NCI-H2171 (cell line): ENCODE results near the gene SMU1.
"Not testable (repeated sequence)": the region's sequence is repeated elsewhere in the genome, so short reads cannot be mapped to it uniquely, and the experiment has no call there.

Source experiments
- DNase-seq: peaks from one replicate; lab custom pipeline; 2025; lab: John Stamatoyannopoulos, UW

Gene SMU1

DNA sequence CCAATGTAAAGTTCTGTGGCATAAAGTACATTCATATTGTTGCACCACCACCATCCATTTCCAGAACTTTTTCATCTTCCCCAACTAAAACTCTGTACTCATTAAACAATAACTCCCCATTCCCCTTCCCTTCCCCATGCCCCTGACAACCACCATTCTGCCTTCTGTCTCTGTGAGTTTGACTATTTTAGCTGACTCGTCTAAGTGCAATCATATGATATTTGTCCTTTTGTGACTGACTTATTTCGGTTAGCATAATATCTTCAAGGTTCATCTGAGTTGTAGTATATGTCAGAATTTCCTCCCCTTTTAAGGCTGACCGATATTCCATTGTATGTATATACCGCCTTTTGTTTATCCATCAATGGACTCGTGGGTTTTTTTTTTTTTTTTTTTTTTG, 29.0 kb upstream of the SMU1 start:
- no peak for DNase-seq

DNA sequence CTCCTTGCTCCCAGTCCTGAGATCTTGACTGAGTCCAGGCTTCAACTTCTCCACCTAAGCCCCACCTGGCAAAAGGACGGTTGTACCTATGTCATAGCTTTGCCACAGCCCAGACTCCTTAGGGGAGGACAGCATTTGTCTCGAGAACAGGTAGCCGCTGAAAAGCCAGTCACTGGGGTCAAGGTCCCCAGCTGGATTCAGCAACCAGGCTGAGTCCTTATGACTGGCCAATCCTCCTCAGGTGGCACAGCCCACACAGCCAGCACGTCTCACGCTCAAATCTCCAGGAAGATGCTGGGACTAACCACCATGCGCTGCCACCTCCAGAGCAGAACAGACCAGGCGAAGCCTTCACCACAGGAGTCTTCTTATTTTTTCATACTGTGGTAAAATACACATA, 27.9 kb upstream of the SMU1 start:
- DNase-seq, result no peak

DNA sequence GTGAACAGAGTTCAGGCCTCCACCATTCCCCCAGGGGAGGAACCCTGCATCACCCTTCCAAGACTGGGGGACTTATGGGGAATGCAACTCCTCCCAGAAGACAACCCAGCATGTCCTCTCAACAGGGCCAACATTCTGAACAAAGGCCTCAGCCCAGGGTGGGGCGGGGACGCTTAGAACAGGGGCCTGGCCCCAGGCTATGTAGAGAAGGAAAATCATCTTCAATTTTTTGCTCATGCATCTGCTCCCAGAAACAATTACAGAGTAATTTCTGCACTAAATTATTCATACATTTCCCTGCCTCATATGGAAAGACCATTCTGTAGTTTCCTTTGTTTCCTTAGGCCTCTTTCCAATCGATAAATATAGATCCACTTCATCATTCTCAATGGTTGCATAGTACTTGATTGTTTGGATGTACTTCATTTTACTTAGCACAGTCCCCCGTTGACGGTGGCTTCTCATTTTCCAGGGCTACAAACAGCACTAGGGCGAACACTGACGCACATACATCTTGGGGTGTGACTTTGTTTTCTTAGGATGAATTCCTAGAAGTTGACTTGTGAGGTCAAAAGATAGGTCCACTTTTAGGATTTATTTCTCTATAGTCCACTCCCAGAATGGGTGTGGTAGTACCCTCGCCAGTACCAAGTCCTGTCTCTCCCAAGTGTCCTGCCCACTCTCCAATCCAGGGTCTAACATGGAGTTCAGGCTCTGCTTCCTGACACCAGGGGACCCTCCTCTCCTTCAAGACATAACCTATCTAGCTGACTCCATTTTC, 27.2 kb upstream of the SMU1 start:
- no peak for DNase-seq

DNA sequence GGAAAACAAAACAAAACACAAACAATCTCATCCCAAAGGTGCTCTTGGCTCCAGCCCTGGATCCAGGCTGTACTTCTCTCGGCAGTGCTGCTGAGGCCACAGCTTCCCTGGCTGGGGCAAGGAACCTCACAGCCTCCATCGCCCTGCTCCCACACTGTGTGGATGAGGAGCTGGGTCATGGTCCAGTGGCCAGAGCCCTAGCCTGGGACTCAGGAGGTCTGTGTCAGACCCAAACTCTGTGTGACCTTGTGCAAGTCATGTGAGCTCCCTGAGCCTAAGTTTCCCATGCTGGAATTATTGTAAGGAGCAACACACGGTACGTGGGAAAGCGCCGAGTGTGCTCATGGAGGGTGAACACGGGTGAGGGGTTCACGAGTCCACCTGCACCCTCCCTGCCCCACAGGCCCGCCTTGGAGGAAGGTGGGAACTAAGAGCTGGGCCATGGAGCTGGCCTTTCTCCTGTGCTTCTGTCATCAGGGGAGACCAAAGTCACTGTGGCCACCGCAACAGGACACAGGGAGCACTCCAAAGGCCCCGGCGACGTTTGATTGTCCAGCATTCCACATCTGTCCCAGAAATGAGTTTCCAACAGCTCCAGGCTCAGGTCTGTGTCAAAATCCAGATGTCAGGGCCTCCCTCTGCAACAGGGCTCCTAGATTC, 26.2 kb upstream of the SMU1 start:
- DNase-seq, result no peak

DNA sequence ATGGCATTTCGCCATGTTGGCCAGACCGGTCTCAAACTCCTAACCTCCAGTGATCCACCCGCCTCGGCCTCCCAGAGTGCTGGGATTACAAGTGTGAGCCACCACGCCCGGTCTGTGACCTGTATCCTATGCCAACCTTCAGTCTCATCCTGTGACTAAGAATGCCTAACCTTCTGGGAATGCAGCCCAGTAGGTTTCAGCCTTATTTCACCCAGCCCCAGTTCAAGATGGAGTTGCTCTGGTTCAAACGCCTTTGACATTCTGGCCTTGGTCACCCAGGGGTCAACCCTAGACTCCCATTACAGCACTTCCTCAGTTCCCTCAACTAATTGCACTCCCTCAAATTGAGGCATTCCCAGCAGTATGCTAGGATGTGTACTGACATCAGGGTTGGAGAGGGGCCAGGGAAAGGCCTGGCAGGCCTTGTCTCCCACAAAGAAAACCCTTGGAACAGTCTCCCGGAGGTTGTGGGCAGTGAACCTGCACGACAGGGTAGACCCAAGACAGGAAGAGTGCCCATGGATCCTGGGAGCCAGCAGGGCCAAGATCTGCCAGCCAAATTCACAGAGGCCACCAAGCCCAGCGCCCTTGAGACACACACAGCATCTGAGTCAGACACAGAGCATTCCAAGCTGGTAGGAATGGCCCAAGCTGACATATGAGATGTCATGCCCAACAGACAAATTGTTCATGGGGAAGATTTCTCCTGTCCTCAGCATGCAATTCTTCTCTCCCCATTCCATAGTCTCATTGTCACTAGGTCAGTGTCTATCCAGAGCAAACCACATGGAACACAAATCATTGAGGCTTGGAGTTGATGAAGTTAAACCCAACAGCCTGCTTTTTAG, 24.9 kb upstream of the SMU1 start:
- no peak for DNase-seq

DNA sequence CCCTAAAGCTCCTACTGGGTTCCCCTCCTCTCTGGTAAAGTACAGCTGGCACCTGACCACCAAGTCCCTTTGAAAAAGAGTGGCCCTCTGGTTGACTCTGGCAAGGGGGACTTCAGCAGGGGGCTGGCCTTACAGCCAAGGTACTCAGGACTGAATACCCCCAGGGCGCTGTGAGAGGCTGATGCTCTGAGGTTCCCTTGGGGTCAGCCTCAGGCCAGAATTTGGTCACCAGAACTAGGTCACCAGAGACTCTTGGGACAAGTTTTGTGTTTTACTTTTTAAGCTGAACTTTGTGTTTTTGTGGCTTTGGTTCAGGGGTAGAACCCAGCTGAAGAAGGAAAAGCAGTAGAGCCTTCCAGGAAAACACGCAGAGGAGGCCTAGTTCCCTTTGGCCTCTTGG, 23.3 kb upstream of the SMU1 start:
- no peak for DNase-seq

DNA sequence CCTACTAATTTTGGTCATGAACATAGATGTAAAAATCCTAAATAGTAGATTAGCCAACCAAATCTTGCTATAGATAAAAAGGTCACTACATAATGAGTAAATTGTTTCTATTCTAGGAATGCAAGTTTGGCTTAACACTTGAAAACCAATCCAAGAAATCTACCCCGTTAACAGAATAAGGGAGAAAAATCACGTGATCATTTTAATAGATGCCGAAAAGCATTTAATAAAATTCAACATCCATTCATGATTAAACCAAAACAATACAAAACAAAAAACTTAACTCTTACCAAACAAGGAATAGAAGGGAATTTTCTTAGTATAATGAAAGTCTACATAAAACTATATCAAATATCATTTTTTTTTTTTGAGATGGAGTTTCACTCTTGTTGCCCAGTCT, 20.7 kb upstream of the SMU1 start:
- DNase-seq, result no peak

DNA sequence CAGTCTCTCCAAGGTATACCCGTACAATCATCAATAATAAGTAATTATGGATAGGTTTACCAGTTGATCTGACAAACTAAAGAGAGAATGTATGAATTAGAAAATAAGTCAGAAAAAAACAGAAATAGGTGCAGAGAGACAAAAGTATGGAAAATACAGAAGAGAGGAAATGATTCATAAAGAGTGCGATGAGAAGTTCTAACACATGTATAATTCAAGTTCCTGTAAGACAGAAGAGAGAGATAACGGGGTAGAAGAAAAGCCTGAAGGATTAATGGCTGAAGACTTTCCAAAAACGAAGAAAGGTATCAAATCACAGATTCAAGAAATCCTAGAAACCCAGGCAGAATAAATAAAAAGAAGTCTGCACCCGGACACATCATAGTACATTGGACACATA, 16.2 kb upstream of the SMU1 start:
- DNase-seq, result no peak

DNA sequence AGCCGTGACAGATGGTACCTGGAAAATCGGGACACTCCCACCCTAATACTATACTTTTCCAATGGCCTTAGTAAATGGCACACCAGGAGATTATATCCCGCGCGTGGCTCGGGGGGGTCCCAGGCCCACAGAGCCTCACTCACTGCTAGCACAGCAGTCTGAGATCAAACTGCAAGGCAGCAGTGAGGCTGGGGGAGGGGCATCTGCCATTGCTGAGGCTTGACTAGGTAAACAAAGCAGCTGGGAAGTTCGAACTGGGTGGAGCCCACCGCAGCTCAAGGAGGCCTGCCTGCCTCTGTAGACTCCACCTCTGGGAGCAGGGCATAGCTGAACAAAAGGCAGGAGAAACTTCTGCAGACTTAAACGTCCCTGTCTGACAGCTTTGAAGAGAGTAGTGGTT, 9.2 kb upstream of the SMU1 start:
- not testable (repeated sequence) for DNase-seq

DNA sequence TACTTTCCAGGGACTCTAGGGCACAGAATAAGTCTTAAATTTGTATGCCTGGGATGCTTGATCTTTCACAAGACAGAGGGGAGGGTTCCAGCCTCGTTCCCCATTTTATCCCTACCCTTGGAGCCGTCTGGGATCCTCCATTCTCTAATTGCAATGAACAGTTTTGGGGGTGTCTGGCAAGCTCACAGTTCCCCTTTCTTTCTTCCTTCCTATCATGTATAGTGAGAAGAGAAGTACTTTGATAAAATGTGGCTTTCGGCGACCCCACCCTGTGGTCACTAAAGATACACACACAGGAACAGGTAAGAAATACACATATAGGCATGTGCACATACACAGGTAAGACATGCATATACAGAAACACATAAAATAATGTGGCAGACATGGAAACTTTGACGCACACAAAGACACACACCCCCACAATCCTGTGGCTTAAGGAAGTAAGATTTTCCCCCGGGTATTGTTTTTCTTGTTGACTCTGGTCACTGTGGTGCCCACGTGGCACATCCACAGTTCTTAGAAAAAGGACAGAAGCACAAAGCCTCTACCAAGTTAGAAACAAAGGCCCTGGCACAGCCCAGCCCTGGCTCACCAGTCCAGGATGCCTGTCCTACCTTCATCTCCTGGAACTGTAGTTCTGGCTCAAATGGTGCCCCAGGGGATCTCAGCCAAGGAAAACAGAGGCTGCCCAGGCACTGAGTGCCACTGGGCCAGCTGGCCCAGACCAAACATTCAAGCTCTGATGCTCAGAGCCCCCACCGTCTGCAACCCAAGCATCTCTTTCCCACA, 6.3 kb upstream of the SMU1 start:
- DNase-seq, result no peak

DNA sequence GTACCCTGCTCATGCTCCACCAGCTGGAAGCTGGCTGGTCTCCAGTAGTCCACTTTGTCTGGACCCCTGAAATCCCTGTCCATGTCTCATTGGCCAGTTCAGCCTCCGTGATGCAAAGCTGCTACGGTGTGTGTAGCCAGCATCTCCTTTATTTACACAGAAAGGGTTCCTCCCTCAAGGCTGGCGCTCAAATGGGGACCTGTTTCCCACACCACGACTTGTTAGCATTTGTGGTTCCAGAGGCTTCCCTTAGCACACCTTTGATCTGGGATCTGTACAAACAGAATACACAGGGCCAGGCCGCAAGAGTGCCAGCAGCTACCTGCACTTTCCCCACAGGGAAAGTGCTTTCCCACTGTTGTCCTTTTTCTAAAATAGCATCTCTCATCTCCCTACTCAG, 5.7 kb upstream of the SMU1 start:
- DNase-seq, result no peak

DNA sequence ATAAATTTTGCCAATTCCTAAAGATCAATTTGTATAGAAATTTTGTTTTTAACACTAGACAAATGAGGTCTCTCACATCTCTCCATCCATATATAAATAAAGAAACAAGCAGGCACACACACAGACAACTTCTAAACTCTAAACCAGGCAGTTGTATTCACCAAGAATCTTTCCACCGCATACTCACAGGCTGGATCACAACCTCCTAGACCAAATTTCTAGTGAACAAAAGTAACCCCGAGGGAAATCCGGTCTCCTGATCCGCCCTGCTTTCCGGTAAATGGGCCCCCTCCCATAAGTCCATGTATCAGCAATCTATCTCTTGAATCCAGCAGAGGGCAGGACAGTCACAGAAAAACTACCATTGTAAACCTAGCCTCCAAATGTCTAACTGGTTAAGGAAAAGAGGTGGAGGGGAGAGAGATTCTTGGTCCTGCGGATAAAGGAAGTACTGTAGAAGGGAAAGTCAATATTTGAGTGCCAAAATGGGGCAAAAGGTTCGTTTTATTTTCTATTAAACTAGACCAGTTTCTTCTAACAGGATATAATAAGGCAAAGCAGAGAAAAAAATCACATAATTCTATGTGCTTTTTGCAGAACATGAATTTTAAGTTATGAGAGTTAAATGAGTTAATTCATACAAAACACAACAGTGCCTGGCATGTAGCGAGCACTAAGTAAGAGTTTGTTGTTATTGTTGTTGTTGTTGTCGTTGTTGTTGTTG, 4.8 kb upstream of the SMU1 start:
- peak; percentile 36 for DNase-seq

DNA sequence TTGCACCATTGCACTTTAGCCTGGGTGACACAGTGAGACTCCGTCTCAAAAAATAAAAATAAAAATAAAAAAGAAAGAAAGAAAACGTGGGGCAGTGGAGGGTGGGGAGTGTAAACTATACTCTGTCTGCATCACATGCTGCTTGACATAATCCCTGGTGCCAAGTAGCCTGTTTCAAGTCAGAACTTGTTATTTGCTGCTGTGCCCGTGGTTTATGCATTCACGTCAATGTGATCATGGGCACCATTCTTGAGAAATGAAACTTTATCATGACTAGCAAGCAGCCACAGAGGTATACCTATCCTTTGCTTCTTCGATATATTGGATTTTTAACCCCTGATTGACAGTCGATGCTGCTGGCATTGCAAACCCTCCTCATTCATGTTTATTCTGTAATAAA, 4.1 kb upstream of the SMU1 start:
- DNase-seq, result no peak

DNA sequence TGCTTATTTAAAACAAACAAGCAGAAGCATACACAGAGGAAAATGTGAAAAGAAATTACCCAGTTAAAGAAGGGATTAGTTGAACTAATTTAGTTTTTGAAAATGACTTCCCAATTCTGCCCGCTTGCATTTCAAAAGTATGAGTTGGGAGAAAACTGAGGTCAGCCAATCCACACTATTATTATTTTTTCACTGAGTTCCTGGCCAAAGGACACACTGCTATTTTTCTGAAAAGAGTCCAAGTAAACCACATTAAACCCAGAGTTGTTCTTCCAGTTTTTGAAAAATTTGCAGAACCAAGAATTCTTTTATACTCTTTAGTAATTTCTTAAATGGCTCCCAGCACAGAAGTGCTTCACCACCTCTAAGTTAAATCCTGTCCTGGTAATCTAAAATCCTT, 7.5 kb downstream of the SMU1 start:
- DNase-seq, result no peak

DNA sequence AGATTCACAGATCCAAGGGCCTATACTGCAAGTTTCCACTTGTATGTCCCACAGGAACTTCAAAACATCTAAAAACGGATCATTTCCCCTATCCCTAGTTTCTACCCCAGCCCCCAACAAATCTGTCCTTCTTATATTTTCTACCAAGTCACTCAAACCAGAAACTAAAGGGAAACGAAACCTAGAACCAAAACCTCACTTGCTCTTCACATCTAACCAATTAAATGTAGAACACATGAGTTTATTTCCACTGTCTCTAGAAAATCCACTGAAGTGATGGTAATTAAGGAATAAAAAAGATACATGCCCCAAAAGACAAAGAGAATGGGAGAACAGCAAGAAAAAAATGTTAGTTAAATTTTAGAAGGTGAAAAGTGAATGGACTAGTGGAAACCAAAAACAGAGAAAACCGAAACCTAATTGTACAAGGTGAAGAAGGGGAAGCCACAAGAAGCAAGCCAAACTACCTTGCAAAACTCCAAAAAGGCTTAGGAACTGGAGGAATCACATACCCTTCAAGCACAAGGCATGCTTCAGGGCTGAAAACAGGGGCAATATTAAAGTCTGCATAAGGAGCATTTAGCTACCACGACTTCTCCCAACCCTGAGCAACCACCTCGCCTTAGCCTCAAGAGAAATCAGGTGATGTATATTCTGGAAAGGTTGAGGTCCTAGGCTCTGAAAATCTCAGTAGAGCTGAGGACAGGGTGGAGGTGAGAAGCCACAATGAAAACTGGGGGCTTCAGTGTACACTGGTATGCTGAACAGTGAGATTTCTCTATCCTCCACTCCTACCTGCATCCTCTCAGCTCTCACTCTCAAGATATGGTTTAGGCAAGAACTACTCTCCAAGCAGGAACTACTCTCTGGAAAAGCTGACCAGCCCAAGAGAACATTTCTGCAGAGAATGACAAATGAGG, 11.1 kb downstream of the SMU1 start:
- DNase-seq, result no peak

DNA sequence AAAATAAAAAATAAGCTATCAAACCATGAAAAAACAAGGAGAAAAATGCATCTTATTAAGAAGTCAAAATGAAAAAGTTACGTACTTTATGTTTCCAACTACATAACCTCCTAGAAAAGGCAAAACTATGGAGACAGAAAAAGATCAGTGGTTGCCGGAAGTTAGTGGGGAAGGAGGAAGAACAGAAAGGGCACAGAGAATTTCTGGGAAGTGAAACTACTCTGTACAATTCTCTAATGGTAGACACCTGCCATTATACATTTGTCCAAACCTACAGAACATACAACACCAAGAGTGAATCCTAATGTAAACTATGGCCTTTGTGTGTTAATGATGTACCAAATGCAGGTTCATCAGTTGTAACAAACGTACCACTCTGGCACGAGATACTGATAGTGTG, 25.3 kb downstream of the SMU1 start:
- DNase-seq, result no peak

DNA sequence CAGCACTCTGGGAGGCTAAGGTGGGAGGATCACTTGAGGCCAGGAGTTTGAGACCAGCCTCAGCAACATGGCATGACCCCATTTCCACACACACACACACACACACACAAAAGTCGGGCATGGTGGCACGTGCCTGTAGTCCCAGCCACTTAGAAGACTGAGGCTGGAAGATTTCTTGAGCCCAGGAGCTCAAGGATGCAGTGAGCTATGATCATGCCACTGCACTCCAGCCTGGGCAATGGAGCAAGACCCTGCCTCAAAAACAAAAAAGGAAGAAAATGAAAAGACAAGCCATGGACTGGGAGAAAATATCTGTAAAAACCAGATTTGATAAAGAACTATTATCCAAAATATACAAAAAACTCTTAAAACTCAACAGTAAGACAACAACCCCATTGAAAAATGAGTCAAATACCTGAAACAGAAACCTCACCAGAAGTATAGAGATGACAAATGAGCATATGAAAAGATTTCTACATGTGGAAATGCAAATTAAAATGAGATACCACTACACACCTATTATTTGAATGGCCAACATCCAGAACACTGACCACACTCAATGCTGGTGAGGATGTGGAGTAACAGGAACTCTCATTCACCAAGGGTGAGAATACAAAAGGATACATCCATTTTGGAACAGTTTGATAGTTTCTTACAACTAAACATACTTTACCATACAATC, 26.7 kb downstream of the SMU1 start:
- no peak for DNase-seq

DNA sequence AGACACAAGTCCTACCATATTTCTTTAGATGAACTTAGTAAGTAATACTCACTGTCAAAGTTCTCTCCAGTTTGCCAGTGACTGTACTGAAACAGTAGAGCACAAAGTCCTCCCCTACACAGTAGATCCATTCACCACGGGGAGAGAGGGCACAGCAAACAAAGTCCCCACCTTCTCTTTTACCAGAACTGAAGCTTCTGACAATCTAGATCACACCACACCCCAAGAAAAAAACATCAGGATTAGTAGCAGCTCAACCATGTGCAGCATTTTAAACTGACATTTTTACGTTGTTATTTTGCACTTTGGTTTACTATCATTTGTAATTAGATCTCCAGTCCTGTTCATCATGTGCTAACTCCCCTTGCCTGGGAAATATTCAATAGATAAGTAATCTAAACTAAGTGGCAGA, 28.4 kb downstream of the SMU1 start:
- no peak for DNase-seq

DNA sequence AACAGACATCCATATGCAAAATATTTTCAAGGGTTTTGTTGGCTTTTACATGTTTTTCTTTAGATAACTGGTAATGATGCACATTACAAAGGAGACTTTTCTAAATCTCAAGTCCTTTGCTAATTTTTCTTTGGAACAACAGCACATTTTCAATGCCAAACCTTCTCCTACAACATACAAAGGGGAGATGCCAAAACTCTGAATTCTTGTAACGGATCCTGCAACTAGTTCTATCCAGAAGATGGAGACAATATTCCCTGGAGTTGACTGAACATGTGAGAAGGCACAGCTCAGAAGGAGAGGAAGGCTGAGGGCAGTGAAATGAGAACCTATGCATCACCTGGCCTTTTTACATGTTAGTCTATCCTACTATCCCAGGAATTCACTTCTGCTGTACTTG, 30.4 kb downstream of the SMU1 start:
- no peak for DNase-seq
